Stimulated activated CD4-positive, alpha-beta T cell treated with anti-CD3 and anti-CD28 coated beads, Interleukin-15, amount 100 ng/mL, for 24 hours (primary cell): ENCODE measurements around the gene RNF227.
"Not testable (repeated sequence)": the region's sequence is repeated elsewhere in the genome, so short reads cannot be mapped to it uniquely, and the experiment has no call there.

ENCODE experiments used
- DNase-seq: peaks from one replicate; pipeline ENCODE4 v3.0.0-alpha.2; 2020

The RNF227 gene

GRCh38 chr17:7915611-7916384, at the start of gene RNF227:
TSS of gene RNF227 (minus strand) at chr17:7916289. CDS start at chr17:7916195, 94 bp downstream.
- DNase-seq: peak; percentile 95

- DNase-seq: no peak
These were observed 45.3 kb upstream of the RNF227 start for GRCh38 chr17:7961421-7961820.

- no peak for DNase-seq
These were observed 43.6 kb upstream of the RNF227 start for GRCh38 chr17:7959503-7960253.

- DNase-seq: no peak
These were observed 40.3 kb upstream of the RNF227 start for GRCh38 chr17:7956228-7956965.

GRCh38 chr17:7955414-7956227, 39.5 kb upstream of the RNF227 start:
- no peak for DNase-seq

GRCh38 chr17:7953266-7953665, 37.2 kb upstream of the RNF227 start:
- DNase-seq: not testable (repeated sequence)

- DNase-seq: peak; percentile 68
These were observed 35.2 kb upstream of the RNF227 start for GRCh38 chr17:7951143-7951792.

GRCh38 chr17:7950578-7950977, 34.5 kb upstream of the RNF227 start:
- DNase-seq: no peak

- no peak for DNase-seq
These were observed 31.6 kb upstream of the RNF227 start for GRCh38 chr17:7947651-7948050.

- no peak for DNase-seq
These were observed 30.4 kb upstream of the RNF227 start for GRCh38 chr17:7946441-7946840.

GRCh38 chr17:7945651-7946050, 29.6 kb upstream of the RNF227 start:
- no peak for DNase-seq

- no peak for DNase-seq
These were observed 28.2 kb upstream of the RNF227 start for GRCh38 chr17:7944326-7944725.

- DNase-seq: no peak
These were observed 27.2 kb upstream of the RNF227 start for GRCh38 chr17:7943291-7943690.

- DNase-seq: no peak
These were observed 24.7 kb upstream of the RNF227 start for GRCh38 chr17:7940743-7941142.

- no peak for DNase-seq
These were observed 23.9 kb upstream of the RNF227 start for GRCh38 chr17:7940034-7940433.

- DNase-seq: no peak
These were observed 19.8 kb upstream of the RNF227 start for GRCh38 chr17:7935859-7936258.

GRCh38 chr17:7932949-7933348, 16.9 kb upstream of the RNF227 start:
- DNase-seq: peak; percentile 48

- DNase-seq: peak; percentile 51
These were observed 16.4 kb upstream of the RNF227 start for GRCh38 chr17:7932483-7932891.

GRCh38 chr17:7931709-7932482, 15.8 kb upstream of the RNF227 start, which contains the start of the genes CNTROB and TRAPPC1:
TSS of gene CNTROB (plus strand) at chr17:7932206. CDS start at chr17:7933080, 874 bp downstream.
TSS of gene TRAPPC1 (minus strand) at chr17:7931946. CDS start at chr17:7931829, 117 bp downstream.
- DNase-seq: peak; percentile 100

- no peak for DNase-seq
These were observed 14.9 kb upstream of the RNF227 start for GRCh38 chr17:7930841-7931631.
